ENCODE results near the gene CACNA2D1.
A peak's percentile ranks its signal among the peaks of the same experiment; 100 is the strongest.

Gene CACNA2D1

GRCh38 chr7:81929386-81929785 lies 514.2 kb downstream of the CACNA2D1 start:
- no peak for DNase-seq (ENCODE audit: extremely low read depth, low read depth)
- no peak overlapping the region for H3K4me3 ChIP-seq (replicated peaks; ENCODE audit: low read depth, low read length)
- TF ChIP-seq CTCF (IDR thresholded peaks at IDR 0.05; ENCODE audit: low read depth, low read length, missing control alignments) = no peak

GRCh38 chr7:81926154-81926553 lies 517.4 kb downstream of the CACNA2D1 start:
- H3K4me3 ChIP-seq (replicated peaks; ENCODE audit: low read depth, low read length) = no peak overlapping the region
- peak; percentile 19 for DNase-seq (ENCODE audit: extremely low read depth, low read depth)
- no peak for TF ChIP-seq CTCF (IDR thresholded peaks at IDR 0.05; ENCODE audit: low read depth, low read length, missing control alignments)

GRCh38 chr7:81925530-81925929 lies 518.0 kb downstream of the CACNA2D1 start:
- H3K4me3 ChIP-seq (replicated peaks; ENCODE audit: low read depth, low read length) = no peak overlapping the region
- no peak for DNase-seq (ENCODE audit: extremely low read depth, low read depth)
- no peak for TF ChIP-seq CTCF (IDR thresholded peaks at IDR 0.05; ENCODE audit: low read depth, low read length, missing control alignments)

- H3K4me3 ChIP-seq (replicated peaks; ENCODE audit: low read depth, low read length) = no peak overlapping the region
- no peak for TF ChIP-seq CTCF (IDR thresholded peaks at IDR 0.05; ENCODE audit: low read depth, low read length, missing control alignments)
These were observed 519.1 kb downstream of the CACNA2D1 start for GRCh38 chr7:81924494-81924893.

GRCh38 chr7:81919494-81919893 lies 524.1 kb downstream of the CACNA2D1 start:
- TF ChIP-seq CTCF (IDR thresholded peaks at IDR 0.05; ENCODE audit: low read depth, low read length, missing control alignments) = no peak
- no peak overlapping the region for H3K4me3 ChIP-seq (replicated peaks; ENCODE audit: low read depth, low read length)
- DNase-seq (ENCODE audit: extremely low read depth, low read depth) = no peak

More at GRCh38 chr7:81924494-81924893, 519.1 kb downstream of the CACNA2D1 start:
- DNase-seq (ENCODE audit: extremely low read depth, low read depth) = no peak

GRCh38 chr7:81908220-81908619 lies 535.4 kb downstream of the CACNA2D1 start:
- no peak for DNase-seq (ENCODE audit: extremely low read depth, low read depth)
- no peak for TF ChIP-seq CTCF (IDR thresholded peaks at IDR 0.05; ENCODE audit: low read depth, low read length, missing control alignments)
- no peak overlapping the region for H3K4me3 ChIP-seq (replicated peaks; ENCODE audit: low read depth, low read length)

- H3K4me3 ChIP-seq (replicated peaks; ENCODE audit: low read depth, low read length) = no peak overlapping the region
- TF ChIP-seq CTCF (IDR thresholded peaks at IDR 0.05; ENCODE audit: low read depth, low read length, missing control alignments) = no peak
- DNase-seq (ENCODE audit: extremely low read depth, low read depth) = no peak
These were observed 540.5 kb downstream of the CACNA2D1 start for GRCh38 chr7:81903115-81903514.
